AG04450 (cell line): ENCODE data around the gene RTP5. TPM values are rescaled to one million over a fixed set of nuclear protein-coding genes. Genes with fewer than 3 reads are reported as not detected.

Source experiments
- CTCF ChIA-PET: fragments of 300-600, 350-600 bp; formaldehyde crosslinking; extraction: SDS; loops from one replicate; lab custom pipeline; 2022; ENCODE audit warnings: antibody characterized with exemption, inconsistent platforms; lab: Charles Lee
- POLR2A ChIA-PET: fragments of 350-600 bp; formaldehyde crosslinking; extraction: SDS; loops from one replicate; lab custom pipeline; 2021; ENCODE audit warnings: antibody characterized with exemption, inconsistent platforms; lab: Yijun Ruan, JAX
- DNase-seq: peaks from one replicate; pipeline ENCODE4 v3.0.0-alpha.2; 2011; ENCODE audit warnings: low read depth, low spot score
- H3K27ac ChIP-seq: one replicate; pipeline ENCODE4 v1.5.1; 2012; ENCODE audit warnings: low read depth, low read length, control low read depth
- H3K27me3 ChIP-seq: one replicate; pipeline ENCODE4 v1.6.0; 2012; ENCODE audit warnings: low read length; ENCODE audit not compliant: control insufficient read depth, insufficient read depth
- H3K4me3 ChIP-seq: 2 replicates; pipeline ENCODE4 v1.5.1; 2011; ENCODE audit warnings: mild to moderate bottlenecking, low read depth, low read length, control low read depth
- H3K9me3 ChIP-seq: 2 replicates; pipeline ENCODE4 v1.5.1; 2012; ENCODE audit warnings: low read length; ENCODE audit not compliant: control insufficient read depth, insufficient read depth
- polyA plus RNA-seq: library from polyadenylated mRNA; depleted of rRNA; stranded (reverse); fragments of >200 nt; gene quantifications from 2 replicates; pipeline ENCODE4 v1.2.3, GENCODE V29; 2011
- TF ChIP-seq, protein P1 (sequence below): IDR thresholded peaks from 2 replicates; pipeline ENCODE4 v1.5.1; 2011; ENCODE audit warnings: low read depth, low read length, control low read depth, inconsistent platforms

Gene RTP5
- polyA plus RNA-seq, 1 experiment: not detected

DNA sequence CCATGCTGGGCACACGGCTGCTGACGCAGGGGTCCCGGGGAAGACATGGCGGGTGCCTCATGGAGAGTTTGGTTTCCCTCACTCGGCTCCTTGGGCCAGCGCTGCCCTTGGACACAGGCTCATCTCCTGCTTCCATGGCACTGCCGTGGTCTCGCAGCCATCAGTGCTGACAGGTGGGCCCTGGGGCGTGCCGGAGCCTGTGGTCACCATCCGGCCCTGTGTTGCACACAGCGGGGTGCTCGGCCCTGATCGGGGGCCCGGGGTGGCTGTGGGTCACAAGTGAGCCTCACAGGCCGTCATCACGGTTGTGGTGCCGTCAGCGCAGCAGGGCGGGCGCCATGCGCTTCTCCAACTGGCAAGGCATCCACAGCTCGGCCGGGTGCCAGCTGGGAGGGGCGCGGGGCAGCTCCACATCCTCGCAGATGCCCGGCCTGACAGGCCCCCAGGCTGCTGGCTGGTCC, 582 bp downstream of the RTP5 start:
- Histone ChIP-seq H3K9me3 (peaks cover 22% of the 10 kb centered on the region), H3K27me3 (peaks cover 30% of the 10 kb centered on the region), H3K27ac (no peak overlapping the region), H3K4me3 (no peak overlapping the region)
- TF ChIP-seq, protein P1, sequence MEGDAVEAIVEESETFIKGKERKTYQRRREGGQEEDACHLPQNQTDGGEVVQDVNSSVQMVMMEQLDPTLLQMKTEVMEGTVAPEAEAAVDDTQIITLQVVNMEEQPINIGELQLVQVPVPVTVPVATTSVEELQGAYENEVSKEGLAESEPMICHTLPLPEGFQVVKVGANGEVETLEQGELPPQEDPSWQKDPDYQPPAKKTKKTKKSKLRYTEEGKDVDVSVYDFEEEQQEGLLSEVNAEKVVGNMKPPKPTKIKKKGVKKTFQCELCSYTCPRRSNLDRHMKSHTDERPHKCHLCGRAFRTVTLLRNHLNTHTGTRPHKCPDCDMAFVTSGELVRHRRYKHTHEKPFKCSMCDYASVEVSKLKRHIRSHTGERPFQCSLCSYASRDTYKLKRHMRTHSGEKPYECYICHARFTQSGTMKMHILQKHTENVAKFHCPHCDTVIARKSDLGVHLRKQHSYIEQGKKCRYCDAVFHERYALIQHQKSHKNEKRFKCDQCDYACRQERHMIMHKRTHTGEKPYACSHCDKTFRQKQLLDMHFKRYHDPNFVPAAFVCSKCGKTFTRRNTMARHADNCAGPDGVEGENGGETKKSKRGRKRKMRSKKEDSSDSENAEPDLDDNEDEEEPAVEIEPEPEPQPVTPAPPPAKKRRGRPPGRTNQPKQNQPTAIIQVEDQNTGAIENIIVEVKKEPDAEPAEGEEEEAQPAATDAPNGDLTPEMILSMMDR: no peak
- DNase-seq: no peak
- ChIA-PET CTCF (no interaction called here), POLR2A (no interaction called here)

DNA sequence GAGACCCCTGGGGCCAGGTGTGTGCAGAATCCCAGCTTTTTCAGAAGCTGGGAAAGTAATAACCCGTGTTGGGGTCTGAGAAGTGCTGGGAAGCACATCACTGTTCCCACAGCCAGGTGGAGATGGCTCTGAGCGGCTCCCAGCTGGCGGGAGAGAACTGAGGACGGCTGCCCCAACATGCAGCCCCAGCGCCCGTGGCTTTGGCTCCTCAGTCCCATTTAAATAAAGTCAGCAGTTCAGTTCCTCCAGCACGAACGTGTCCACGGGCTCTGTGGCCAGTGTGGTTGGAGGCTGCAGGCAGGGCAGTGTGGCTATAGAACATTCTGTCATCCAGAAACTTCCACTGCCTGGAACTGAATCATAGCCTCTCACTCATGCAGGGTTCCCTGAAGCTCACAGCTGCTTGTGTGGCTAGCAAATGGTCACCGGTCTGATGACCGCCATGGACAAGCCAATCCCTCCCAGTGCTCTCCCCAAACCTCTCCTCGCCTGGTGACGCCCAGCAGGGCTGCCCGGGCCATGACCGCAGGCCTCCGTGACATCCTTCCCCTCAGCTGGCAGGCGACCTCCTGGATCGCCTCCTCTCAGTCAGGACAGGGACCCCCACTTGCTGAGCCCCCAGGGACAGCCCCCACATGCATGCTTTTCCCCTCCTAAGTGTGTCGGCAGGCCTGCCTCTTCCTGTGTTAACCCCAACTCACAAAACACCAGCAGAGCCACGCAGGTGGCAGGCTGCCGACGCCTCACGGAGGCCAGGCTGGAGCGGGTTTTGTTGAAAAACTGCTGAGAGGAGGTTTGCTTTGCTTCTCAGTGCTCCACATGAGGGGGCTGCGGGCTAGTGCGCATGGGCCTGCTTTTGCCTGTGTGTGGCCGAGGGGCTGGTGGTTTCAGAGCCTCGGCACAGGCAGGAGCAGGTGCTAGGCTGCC, 1.3 kb downstream of the RTP5 start:
- Histone ChIP-seq H3K27ac (no peak overlapping the region), H3K27me3 (peaks cover 30% of the 10 kb centered on the region), H3K4me3 (no peak overlapping the region), H3K9me3 (peaks cover 25% of the 10 kb centered on the region)
- DNase-seq: no peak
- TF ChIP-seq, protein P1: no peak
- ChIA-PET CTCF (no interaction called here), POLR2A (no interaction called here)

DNA sequence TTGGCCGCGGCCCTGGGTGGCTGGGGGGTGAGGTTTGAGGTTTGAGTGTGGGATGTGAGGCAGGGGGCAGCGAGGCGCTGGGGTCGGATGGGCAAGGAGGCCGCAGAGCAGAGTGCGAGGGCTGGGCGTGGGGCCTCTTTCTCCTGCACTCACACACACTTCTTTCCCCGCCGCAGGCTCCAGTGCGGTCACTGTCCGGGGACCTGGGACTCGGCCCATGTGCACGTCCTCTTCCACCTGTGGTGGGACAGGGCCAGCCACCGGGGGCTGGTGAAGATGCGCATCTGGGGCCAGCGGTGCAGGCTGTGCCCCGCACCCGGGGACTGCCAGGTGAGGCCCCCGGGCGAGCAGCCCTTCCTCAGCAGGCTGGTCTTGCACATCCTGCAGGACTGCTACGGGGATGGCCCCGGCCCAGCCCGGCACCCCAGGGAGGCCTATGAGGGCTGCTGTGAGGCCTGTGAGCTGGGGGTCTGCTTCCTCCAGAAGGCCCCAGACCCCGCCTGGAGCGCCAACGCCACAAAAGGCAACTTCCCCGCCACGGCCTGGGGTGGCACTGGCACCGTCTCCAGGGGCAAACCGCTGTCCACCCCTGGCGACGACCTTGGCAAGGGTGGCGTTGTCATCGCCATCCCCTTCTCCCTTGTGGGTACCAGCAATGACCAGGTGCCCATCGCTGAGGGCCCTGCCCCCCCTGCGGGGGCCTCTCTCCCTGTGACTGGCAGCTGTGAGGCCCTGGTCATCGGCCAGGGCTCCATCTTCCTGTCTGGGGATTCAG, 2.2 kb downstream of the RTP5 start:
- POLR2A ChIA-PET: no interaction called here
- TF ChIP-seq, protein P1: no peak
- peaks cover 25% of the 10 kb centered on the region for H3K9me3 ChIP-seq
- no peak for DNase-seq
- peaks cover 25% of the 10 kb centered on the region for H3K27me3 ChIP-seq
- H3K4me3 ChIP-seq: no peak overlapping the region
- no peak overlapping the region for H3K27ac ChIP-seq
- CTCF ChIA-PET: no interaction called here

DNA sequence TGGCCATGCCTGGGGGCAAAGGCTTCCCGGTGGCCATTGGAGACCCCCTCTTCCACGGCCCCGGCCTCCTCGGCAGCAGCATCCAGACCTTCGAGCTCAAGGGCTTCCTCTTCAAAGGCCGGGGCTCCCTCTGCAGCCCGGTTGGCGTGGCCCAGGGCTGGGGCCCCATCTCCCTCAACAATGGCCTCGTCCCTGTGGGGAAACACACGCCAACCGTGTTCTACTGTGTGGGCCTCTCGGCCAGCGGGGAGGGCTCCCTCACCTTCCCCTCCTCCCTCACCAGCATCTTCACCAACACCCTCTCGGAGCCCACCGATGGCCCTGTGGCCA, 2.7 kb downstream of the RTP5 start:
- TF ChIP-seq, protein P1: no peak
- peaks cover 25% of the 10 kb centered on the region for H3K9me3 ChIP-seq
- no peak for DNase-seq
- CTCF ChIA-PET: no interaction called here
- H3K27me3 ChIP-seq: peaks cover 20% of the 10 kb centered on the region
- no peak overlapping the region for H3K4me3 ChIP-seq
- POLR2A ChIA-PET: no interaction called here
- H3K27ac ChIP-seq: no peak overlapping the region
